GM21515 (cell line): ENCODE measurements around the gene HEATR3.

Source experiments
- ATAC-seq: cut with Tn5 transposase; IDR thresholded peaks from one replicate; pipeline ENCODE4 v1.9.1; 2021; ENCODE audit not compliant: unreplicated experiment

Gene HEATR3, protein sequence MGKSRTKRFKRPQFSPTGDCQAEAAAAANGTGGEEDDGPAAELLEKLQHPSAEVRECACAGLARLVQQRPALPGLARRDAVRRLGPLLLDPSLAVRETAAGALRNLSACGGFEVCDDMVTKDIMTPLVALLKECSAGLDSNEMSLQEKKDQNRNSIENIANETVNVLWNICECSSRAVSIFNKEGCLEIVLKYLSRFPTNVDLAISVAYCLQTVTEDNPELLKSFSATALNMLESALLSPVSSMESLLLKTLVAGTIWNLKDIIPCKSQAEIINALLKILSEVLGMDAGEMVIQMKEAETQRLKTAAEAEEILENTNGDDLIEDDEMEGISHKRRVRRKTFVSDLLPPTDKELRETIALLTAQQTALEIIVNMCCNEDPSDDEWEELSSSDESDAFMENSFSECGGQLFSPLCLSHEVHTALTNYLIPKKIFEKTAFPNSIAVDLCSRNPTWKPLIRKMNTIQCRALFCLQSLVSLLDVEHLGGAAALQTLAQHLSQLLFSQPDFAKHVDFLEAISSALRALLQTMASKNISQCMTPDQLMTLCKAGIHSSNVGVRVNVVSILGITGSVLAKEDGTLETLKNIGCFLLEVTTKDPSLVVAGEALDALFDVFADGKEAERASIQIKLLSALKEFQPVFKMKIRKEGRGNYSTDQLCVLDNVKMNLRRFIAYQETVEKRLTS

DNA sequence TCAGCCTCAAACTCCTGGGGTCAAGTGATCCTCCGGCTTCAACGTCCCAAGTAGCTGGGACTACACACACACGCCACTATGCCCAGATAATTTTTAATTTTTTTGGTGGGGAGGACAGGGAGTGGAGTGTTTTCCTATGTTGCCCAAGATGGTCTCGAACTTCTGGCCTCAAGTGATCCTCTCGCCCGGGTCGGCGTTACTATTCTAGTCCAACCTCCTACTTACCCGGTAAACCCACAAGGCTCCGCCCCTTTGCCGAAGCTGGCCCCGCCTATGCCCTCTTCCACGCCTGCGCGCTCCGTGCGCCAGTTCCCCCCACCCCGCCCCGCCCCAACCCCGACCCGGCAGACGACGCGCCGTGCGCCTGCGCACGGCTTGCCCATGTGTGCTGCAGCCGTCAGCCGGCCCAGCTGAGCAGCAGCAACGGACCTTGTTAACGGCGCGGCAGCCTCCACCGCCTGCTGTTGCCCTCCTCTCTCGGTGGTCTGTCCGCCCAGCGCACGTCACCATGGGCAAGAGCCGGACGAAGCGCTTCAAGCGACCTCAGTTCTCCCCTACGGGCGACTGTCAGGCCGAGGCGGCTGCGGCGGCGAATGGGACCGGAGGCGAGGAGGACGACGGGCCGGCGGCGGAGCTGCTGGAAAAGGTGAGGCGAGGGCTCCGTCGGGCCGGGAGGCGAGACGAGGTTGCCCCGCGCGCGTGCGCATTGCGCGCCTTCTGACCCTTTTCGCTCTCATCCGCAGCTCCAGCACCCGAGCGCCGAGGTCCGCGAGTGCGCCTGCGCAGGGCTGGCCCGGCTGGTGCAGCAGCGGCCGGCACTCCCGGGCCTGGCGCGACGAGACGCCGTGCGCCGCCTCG lies at the start of gene HEATR3:
Gene HEATR3 (plus strand): TSS at position 347 of the 858 bp plus-strand sequence. CDS start 162 bp downstream, at position 509.
- peak; percentile 74 for ATAC-seq

DNA sequence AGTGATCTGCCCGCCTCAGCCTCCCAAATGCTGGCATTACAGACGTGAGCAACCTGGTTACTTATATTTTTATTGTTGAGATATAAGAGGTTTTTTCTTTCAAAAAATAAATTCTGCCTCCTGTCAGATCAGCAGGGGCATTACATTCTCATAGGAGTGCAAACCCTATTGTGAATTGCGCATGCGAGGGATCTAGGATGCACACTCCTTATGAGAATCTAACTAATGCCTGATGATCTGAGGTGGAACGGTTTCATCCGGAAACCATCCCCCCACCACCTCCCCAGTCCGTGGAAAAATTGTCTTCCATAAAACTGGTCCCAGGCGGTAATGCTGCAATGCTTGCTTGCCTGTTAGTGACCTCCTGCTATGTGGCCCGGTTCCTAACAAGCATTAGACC lies 48.2 kb upstream of the HEATR3 start:
- ATAC-seq: no peak

DNA sequence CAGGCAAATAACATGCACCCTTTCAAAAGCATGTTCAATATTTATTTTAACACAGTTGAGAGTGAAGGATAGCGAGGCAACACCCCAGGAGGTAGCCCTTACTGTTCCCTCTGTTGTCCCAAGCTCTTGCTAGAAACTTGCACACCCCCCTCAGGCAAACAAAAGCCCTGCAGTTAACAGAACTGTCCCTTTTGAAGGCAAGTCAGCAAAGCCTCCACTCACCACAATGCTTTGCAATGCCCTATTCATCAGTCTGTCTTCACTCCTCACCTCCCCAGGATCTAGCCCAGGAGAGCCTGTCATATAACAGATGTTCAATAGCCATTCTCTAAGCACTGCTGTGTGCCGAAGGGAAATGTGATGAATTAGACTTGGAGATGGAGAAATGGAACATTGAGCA lies 44.2 kb upstream of the HEATR3 start:
- ATAC-seq: no peak

DNA sequence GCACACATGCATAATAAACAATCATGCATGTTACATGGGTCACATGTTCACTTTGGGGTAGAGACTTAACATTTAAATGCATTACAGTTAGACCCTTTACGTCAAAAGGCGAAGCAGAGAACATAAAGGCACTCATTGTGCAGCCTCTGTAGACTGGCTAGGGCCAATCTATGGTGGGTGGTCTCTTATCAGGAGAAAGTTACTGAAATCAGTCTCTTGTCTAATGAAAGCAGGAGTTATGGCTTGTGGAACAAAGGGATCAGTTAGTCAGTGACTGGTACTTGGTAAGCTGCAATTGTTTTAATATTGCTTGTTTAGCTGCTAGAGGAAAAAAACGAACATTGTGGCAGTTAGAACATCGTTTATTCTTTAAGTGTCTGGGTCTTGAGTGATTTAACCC lies 42.1 kb upstream of the HEATR3 start:
- no peak for ATAC-seq

DNA sequence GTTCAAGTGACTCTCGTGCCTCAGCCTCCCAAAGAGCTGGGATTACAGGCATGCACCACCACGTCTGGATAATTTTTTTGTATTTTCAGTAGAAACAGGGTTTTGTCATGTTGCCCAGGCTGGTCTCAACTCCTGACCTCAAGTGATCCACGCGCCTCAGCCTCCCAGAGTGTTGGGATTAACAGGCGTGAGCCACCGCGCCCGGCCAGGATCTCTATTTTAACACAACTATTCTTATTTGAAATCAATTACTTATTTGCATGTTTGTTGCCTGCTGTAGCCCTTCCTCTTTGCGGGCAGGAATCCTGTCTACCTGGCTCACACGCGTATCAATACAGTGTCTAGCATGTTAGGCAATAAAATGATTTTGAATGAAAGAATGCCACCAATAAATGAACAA lies 41.6 kb upstream of the HEATR3 start:
- no peak for ATAC-seq

DNA sequence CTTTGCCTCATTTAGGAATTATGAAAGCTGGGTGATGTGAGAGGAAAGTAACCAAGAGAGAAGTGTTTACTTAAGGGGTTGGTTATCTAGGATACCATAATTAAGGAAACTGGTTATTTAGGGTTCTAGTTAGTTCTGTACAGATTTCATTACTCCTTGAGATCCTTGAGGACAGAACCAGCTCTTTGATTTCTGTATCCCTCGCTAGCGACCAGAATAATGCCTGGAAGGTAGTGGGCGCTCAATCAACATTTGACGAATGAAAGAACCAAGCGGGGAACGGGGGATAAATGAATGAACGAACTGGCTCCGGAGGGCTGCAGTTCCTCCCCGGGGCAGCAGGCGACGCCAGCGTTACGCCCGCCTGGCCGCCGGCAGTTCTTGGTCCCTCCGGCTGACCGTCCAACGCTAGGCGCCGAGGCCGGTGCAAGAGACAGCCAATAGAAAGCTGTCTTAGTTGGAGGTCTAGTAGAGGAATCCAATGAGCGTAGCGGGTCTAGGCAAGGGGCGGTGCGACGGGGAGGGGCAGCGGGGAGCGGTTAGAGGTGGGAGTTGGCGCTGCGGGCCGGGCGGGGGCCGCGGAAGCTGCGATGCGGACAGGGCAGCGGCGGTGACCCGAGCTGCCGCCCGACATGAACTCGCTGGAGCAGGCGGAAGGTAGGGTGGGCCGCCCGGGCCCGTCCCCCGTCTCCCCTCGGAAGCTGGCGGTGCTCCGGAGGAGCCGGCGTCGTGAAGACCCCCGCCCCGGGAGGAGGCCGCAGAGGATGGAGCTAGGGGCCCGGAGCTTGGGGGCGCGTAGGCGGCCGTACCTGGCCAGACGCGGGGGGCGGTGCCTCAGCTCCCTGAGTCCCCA lies 40.9 kb upstream of the HEATR3 start, which contains the start of gene CNEP1R1:
Gene CNEP1R1 (plus strand): TSS at position 542 of the 853 bp plus-strand sequence. CDS start 91 bp downstream, at position 633.
- peak; percentile 98 for ATAC-seq

DNA sequence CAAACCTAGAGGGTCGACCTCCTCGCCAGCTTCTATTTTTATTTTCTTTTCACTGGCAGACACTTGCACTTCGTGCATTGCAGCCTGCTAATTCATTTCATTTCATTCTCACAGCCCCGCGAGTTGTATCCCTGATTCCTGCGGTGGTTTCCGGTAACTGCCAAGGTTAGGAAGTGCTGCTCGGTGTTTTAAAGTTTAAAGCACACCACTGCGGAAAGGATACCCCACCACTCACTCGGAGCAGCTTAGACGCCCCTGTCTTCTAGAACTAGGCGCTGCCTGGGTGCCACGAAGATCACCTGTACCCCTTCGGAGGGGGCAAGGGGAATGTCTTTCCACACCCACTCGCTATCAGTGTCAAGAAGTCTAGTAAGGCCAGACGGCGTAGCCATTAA lies 40.2 kb upstream of the HEATR3 start:
- peak; percentile 10 for ATAC-seq

DNA sequence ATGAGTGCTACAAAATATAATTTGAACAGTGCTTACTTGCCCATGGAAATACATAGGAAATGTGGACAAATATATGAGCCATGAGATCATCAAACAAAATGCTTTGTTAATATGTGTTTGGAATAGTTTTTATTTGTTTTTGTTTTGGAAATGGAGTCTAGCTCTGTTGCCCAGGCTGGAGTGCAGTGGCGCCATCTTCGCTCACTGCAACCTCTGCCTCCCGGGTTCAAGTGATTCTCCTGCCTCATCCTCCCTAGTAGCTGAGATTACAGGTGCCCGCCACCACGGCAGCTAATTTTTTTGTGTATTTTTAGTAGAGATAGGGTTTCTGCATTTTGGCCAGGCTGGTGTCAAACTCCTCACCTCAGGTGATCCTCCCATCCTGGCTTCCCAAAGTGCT lies 37.9 kb upstream of the HEATR3 start:
- no peak for ATAC-seq

DNA sequence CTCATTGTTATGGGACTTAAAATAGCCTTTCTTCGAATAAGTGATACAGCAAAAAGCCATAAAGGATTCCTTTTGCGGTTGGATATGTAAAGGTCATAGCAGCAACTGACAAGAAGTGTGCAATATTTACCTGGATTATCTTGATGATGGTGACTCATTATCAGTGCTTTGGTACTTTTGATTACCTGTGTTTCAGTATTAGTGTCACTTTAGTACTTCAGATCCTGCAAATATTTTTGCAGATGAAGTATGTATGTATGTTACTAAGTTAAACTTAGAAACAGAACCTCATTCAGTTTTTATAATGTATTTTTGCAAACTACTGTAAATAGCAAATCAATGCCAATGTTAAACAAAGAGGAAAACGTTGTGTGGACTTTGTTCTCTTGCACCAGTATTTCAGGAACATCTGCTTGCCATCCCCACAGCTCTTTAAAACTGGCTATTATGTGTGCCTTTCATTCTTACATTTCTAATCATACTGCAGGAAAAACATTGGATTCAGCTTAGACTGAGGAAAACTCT lies 30.2 kb upstream of the HEATR3 start:
- ATAC-seq: no peak

DNA sequence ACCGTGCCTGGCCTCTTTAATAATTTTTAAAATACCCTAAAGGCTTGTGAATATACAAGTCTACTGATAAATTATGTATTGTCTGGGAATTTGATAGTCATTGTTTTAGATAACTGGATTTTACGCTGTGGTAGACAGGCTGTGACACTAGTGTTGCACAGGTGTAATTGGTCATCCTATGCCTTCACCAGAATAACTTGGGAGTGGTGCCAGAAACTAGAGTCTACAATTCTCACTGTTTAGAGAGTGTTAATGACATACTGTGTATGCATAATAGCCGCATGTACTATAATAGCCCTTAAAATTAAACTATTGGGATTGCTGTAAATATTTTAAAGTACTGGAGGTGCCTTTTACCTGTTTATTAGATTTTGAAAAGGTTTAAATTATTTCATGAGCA lies 29.3 kb upstream of the HEATR3 start:
- ATAC-seq: no peak

DNA sequence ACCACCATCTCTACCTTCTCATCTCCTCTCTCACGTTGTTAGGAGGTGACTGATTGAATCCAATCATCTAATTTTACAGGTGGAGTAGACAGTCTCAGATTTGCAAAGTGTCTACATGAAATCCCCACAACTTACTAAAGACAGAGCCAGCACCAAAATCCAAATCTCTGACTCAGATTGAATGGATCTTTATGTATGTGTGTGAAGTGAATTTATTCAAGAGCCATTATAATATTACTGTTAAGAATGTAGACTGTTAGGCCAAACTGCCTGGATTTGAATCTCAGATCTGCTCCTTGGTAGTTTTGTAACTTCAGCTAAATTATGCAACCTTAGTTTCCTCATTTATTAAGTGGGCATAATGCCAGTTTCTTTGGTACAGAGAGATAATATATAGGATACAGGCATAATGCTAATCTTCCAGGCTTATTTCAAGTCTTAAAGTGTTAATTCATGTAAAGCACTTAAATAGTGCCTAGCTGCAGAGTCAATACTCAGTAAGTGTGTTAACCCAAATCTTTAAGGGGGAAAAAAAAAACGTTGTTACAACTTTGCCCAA lies 28.0 kb upstream of the HEATR3 start:
- ATAC-seq: no peak

DNA sequence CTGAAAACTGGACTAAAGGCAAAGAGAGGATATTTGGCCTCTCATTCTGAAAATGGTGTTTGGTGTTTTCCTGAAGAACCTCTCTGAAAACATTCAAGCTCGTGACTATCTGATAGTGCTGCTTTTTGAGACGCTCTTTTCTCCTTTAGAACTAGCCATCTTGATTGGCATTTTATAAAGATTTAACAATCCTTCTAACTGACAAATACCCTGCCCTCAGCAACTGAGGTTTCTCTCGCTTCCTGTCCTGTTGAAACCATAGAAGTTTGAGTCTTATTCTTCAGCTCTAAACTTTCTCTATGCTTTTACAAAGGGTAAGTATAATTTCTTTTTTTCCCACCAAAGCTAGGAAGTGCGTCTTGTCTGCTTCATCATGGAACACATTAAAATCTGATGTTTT lies 27.5 kb upstream of the HEATR3 start:
- no peak for ATAC-seq

DNA sequence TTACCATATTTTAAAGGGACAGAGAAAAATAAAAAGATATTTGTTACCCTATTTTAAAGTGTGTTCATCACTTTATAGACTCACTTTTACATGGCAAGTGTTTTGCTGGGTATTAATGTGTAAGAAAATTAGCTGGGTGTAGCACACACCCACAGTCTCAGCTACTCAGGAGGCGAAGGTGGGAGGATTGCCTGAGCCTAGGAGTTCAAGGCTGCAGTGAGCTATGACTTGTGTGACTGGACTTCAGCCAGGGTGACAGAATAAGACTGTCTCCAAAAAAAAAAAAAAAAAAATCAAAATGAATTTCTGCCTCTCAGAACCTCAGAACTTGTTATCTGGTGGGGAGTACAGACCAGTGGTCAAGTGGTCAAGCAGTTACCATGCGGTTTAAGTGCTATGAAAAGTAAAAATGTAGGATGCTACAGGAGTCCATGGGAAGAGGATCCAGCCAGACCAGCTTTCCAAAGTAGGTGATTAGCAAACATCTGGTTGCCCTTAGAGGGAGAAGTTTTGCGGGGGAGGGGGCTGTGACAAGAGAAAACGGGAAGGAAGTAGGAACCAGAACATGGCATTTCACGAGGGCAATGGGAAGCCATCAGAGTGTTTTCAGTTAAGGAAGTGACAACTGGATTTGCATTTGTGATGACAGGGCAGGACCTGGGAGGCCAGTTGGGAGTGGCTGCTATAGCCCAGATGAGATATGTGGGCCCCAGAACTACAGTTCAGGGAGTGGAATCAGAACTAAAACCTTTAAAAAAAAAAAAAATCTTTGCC lies 26.8 kb upstream of the HEATR3 start:
- ATAC-seq: no peak

DNA sequence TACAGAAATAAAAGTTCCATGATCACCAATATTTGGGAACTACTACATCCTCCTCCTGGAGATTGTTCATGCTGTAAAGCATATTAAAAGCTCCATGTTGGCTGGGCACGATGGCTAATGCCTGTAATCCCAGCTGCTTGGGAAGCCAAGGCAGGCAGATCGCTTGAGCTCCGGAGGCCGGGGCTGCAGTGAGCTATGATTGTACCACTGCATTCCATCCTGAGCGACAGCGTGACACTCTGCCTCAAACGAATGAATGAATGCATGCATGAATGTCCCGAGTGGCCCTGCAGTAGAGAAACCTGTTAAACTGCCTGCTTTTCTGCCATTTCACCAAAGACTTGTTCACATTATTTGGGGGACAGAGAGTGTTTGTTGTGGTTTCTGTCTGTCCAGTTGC lies 25.8 kb upstream of the HEATR3 start:
- no peak for ATAC-seq

DNA sequence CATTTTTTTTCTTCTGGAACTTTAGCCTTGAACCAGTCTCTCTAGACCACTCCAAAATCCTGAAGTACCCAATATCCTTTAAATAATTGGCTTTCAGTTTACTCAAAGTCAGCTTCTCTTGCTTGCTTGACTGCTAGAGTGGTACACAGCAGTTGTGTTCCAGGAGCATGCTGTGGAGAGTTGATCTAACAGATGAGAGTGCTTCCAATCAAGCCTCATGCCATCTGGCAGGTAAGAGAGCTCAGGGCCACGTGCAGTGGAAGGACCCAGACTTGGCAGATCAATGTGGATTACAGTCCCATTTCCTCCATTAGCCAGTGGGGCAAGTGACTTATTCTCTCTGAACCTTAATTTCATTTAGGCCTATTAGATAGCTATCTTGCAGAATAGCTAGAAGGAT lies 25.1 kb upstream of the HEATR3 start:
- ATAC-seq: no peak

DNA sequence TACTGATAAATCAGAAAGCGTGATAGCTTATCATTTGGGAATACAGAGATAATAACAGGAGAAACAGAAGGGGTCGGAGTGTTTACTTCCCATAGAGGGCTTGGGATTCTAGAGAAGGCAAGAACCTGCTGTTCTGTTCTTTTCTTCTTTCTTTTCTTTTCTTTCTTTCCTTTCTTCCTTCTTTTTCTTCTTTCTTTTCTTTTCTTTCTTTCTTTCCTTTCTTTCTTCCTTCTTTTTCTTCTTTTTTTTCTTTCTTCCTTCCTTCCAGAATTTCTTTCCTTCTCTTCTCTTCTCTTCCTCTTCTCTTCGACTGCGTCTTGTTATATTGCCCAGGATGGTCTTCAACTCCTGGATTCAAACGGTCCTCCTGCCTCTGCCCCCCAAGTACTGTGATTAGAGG lies 22.4 kb upstream of the HEATR3 start:
- no peak for ATAC-seq

DNA sequence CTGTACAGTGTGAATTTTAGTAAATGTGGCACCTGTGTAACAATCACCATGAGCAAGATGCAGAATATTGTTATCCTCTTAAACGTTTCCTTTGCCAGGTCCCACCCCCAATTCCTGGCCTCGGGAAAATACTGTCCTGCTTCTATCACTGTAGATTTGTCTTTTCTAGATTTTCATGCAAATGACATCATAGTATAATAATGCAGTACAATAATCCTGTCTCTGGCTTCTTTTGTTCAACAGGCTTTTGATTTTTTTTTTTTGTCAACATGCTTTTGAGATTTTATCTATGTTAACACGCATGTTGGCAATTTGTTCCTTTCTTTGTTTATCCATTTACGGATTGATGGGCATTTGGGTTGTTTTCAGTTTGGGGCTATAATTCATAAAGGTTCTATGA lies 20.4 kb upstream of the HEATR3 start:
- no peak for ATAC-seq

DNA sequence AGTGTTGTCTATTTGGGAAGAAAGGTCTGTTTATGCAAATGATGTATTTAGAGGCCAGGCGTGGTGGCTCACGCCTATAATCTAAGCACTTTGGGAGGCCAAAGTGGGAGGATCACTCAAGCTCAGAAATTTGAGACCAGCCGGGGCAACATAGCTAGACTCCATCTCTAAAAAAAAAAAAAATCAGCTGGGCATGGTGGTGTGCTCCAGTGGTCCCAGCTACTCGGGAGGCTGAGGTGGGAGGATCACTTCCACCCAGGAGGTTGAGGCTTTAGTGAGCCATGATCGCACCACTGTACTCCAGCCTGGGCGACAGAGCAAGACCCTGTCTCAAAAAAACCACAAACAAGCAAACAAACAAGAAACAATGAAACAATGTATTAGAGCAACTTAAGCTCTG lies 18.9 kb upstream of the HEATR3 start:
- ATAC-seq: no peak

DNA sequence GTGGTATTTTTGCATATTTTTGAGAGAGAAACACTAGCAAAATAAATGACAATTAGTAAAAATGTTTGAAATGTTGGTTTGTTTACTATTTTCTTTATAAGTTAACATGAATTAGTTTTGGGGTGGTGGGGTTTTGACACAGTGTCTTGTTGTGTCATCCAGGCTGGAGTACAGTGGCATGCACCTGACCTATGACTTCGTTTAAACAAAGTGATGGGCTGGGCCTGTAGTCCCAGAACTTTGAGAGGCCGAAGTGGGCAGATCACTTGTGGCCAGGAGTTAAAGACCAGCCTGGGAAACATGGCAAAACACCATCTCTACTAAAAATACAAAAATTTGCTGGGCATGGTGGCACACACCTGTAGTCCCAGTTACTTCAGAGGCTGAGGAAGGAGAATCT lies 17.9 kb upstream of the HEATR3 start:
- ATAC-seq: no peak
